ENCODE data around the gene MFSD6. TPM values are rescaled to one million over a fixed set of nuclear protein-coding genes. Genes with fewer than 3 reads are reported as not detected.
A peak's percentile ranks its signal among the peaks of the same experiment; 100 is the strongest.

The MFSD6 gene
- polyA plus RNA-seq, 1 of the 3 experiments (the other 2 are of a cell fraction), result 15.1 TPM

- peak; percentile 34 for DNase-seq
- Histone ChIP-seq H3K4me3 (ENCODE audit: low read depth in 2 of 2, low read length in 1 of 2) (no peak overlapping the region), H3K27me3 (ENCODE audit: insufficient read depth) (no peaks in the 10 kb centered on the region), H3K9ac (no peak overlapping the region), H4K20me1 (ENCODE audit: insufficient read depth) (no peaks in the 10 kb centered on the region), H3K4me1 (ENCODE audit: control insufficient read depth in 1 of 2, insufficient read depth in 2 of 2, low read depth in 1 of 2, low read length in 1 of 2) (peaks cover 0 to 25% of the 10 kb centered on the region in 2 experiments; a peak in 2 of 4 replicates), H3K27ac (ENCODE audit: low read depth in 2 of 2, low read length in 1 of 2) (peak overlapping the region; percentile 29 to 85; a peak in 3 of 4 replicates), H3K9me3 (no peaks in the 10 kb centered on the region), H3F3A (replicated peaks; ENCODE audit: insufficient read depth) (no peaks in the 10 kb centered on the region), H2AFZ (ENCODE audit: low read depth) (no peak overlapping the region), H3K9me2 (no peaks in the 10 kb centered on the region), H3K79me2 (ENCODE audit: insufficient read depth) (no peaks in the 10 kb centered on the region), H3K4me2 (no peak overlapping the region), H3K36me3 (replicated peaks in 1 of 2; ENCODE audit: control insufficient read depth in 1 of 2, insufficient read depth in 2 of 2, low read length in 1 of 2) (no peaks in the 10 kb centered on the region)
- TF ChIP-seq MXI1 (IDR thresholded peaks at IDR 0.05; ENCODE audit: low read depth, low read length) (no peak), RCOR1 (IDR thresholded peaks at IDR 0.05; ENCODE audit: low read length) (peak; percentile 56; the same call in 1 of the 2 replicates), FOXM1 (IDR thresholded peaks at IDR 0.05; ENCODE audit: low read depth) (no peak), EP300 (IDR thresholded peaks at IDR 0.05; ENCODE audit: borderline replicate concordance in 1 of 2, low read depth in 1 of 2, low read length in 1 of 2) (peak in 1 of 2 experiments; percentile 38; a peak in 1 of 4 replicates), PBX3 (IDR thresholded peaks at IDR 0.05) (peak; percentile 53), TCF12 (IDR thresholded peaks at IDR 0.05) (peak; percentile 69; the same call in 1 of the 2 replicates), NFIC (IDR thresholded peaks at IDR 0.05; ENCODE audit: borderline replicate concordance) (peak; percentile 84)
- TF ChIP-seq, protein P1, sequence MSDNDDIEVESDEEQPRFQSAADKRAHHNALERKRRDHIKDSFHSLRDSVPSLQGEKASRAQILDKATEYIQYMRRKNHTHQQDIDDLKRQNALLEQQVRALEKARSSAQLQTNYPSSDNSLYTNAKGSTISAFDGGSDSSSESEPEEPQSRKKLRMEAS (IDR thresholded peaks at IDR 0.05; ENCODE audit: low read depth), result 0 out of 2 replicates have a peak, but pooled peaks have one; percentile 11
- TF ChIP-seq, protein P2, sequence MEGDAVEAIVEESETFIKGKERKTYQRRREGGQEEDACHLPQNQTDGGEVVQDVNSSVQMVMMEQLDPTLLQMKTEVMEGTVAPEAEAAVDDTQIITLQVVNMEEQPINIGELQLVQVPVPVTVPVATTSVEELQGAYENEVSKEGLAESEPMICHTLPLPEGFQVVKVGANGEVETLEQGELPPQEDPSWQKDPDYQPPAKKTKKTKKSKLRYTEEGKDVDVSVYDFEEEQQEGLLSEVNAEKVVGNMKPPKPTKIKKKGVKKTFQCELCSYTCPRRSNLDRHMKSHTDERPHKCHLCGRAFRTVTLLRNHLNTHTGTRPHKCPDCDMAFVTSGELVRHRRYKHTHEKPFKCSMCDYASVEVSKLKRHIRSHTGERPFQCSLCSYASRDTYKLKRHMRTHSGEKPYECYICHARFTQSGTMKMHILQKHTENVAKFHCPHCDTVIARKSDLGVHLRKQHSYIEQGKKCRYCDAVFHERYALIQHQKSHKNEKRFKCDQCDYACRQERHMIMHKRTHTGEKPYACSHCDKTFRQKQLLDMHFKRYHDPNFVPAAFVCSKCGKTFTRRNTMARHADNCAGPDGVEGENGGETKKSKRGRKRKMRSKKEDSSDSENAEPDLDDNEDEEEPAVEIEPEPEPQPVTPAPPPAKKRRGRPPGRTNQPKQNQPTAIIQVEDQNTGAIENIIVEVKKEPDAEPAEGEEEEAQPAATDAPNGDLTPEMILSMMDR (IDR thresholded peaks at IDR 0.05), result no peak
- ChIA-PET POLR2A (no interaction called here), CTCF (no interaction called here)
- 73% methylated on average over 3 of the region's 3 CpGs for WGBS (ENCODE audit: low lambda C conversion rate)
Measured at GRCh38 chr2:190443778-190444481, 35.8 kb downstream of the MFSD6 start.

DNA sequence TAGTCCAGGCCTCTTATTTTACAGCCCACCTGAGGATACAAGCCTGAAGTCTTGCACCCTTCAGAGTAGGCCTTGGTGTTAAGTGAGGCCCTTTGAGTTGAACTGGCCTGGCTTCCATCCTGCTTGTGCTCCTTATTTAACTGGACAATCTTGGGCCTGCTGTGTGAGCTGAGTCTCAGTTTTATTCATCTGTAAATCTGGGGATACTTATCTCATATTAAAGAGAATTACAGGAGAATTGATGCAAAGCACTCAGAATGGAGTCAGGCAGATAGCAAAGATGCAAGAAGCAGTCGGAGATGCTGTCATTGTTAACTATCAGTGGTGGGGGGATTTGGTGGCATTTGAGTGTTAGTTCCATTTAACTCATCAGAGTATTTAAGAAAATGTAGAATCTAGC, 36.8 kb downstream of the MFSD6 start:
- no peak overlapping the region for H2AFZ ChIP-seq (ENCODE audit: low read depth)
- no peak overlapping the region for H3K9ac ChIP-seq
- POLR2A ChIA-PET, result interaction anchor here (0.9 kb wide), 1 partner anchor 23 kb away, joined by 3 read pairs; no protein-coding TSS in a partner anchor
- H4K20me1 ChIP-seq (ENCODE audit: insufficient read depth), result no peaks in the 10 kb centered on the region
- peak; percentile 29 for DNase-seq
- peaks cover 0 to 25% of the 10 kb centered on the region in 2 experiments; a peak in 2 of 4 replicates for H3K4me1 ChIP-seq (ENCODE audit: control insufficient read depth in 1 of 2, insufficient read depth in 2 of 2, low read depth in 1 of 2, low read length in 1 of 2)
- H3K9me3 ChIP-seq, result no peaks in the 10 kb centered on the region
- no peaks in the 10 kb centered on the region for H3K36me3 ChIP-seq (replicated peaks in 1 of 2; ENCODE audit: control insufficient read depth in 1 of 2, insufficient read depth in 2 of 2, low read length in 1 of 2)
- H3F3A ChIP-seq (replicated peaks; ENCODE audit: insufficient read depth), result no peaks in the 10 kb centered on the region
- H3K4me3 ChIP-seq (ENCODE audit: low read depth in 2 of 2, low read length in 1 of 2), result no peak overlapping the region
- no peaks in the 10 kb centered on the region for H3K27me3 ChIP-seq (ENCODE audit: insufficient read depth)
- CTCF ChIA-PET, result interaction anchor here (1.4 kb wide), 1 partner anchor 66 kb away, joined by 4 read pairs; no protein-coding TSS in a partner anchor
- 59% methylated on average over 1 of the region's 1 CpG for WGBS (ENCODE audit: low lambda C conversion rate)
- no peak overlapping the region for H3K4me2 ChIP-seq
- TF ChIP-seq FOXJ3 (CRISPR knock-in tag; IDR thresholded peaks at IDR 0.05) (no peak), TCF12 (IDR thresholded peaks at IDR 0.05) (peak; percentile 66), GABPA (IDR thresholded peaks at IDR 0.05; ENCODE audit: low read depth) (no peak), NFIC (IDR thresholded peaks at IDR 0.05; ENCODE audit: borderline replicate concordance) (peak; percentile 6; the same call in 1 of the 2 replicates), GATA2 (CRISPR knock-in tag; IDR thresholded peaks at IDR 0.05) (peak; percentile 77), TEAD4 (IDR thresholded peaks at IDR 0.05; ENCODE audit: borderline replicate concordance, insufficient read depth) (no peak), SMC3 (IDR thresholded peaks at IDR 0.05; ENCODE audit: low read depth, low read length) (no peak), PBX3 (IDR thresholded peaks at IDR 0.05) (peak; percentile 32; the same call in 1 of the 2 replicates), EP300 (IDR thresholded peaks at IDR 0.05; ENCODE audit: borderline replicate concordance in 1 of 2, low read depth in 1 of 2, low read length in 1 of 2) (peak in 1 of 2 experiments; percentile 65; a peak in 1 of 4 replicates)
- no peaks in the 10 kb centered on the region for H3K79me2 ChIP-seq (ENCODE audit: insufficient read depth)
- H3K27ac ChIP-seq (ENCODE audit: low read depth in 2 of 2, low read length in 1 of 2), result peak overlapping the region in 1 of 2 experiments; percentile 85; a peak in 2 of 4 replicates
- H3K9me2 ChIP-seq, result no peaks in the 10 kb centered on the region
